Activated naive CD4-positive, alpha-beta T cell treated with anti-CD3 and anti-CD28 coated beads, Interleukin-2, amount 50 U/mL, for 24 hours (primary cell): ENCODE data around the gene ITGB5.
"Not testable (repeated sequence)": the region's sequence is repeated elsewhere in the genome, so short reads cannot be mapped to it uniquely, and the experiment has no call there.

Experiments used
- H3K27ac Mint-ChIP-seq: one replicate; pipeline ENCODE4 v1.8.0; 2021; ENCODE audit warnings: mild to moderate bottlenecking, mixed read lengths
- H3K27me3 Mint-ChIP-seq: one replicate; pipeline ENCODE4 v1.8.0; 2021; ENCODE audit warnings: mixed read lengths
- H3K36me3 Mint-ChIP-seq: one replicate; pipeline ENCODE4 v1.8.0; 2021; ENCODE audit warnings: mixed read lengths
- H3K4me1 Mint-ChIP-seq: one replicate; pipeline ENCODE4 v1.8.0; 2021; ENCODE audit warnings: mixed read lengths
- H3K4me3 Mint-ChIP-seq: one replicate; pipeline ENCODE4 v1.8.0; 2021; ENCODE audit warnings: mild to moderate bottlenecking, mixed read lengths
- H3K9me3 Mint-ChIP-seq: one replicate; pipeline ENCODE4 v1.8.0; 2021; ENCODE audit warnings: mixed read lengths

ITGB5 gene

GRCh38 chr3:124784686-124785382, 102.3 kb downstream of the ITGB5 start:
- Mint-ChIP-seq H3K4me3 (no peak overlapping the region), H3K9me3 (no peaks in the 10 kb centered on the region), H3K27ac (no peak overlapping the region), H3K36me3 (no peaks in the 10 kb centered on the region), H3K27me3 (no peaks in the 10 kb centered on the region), H3K4me1 (peaks cover 10% of the 10 kb centered on the region)

- H3K4me1 Mint-ChIP-seq: peaks cover 10% of the 10 kb centered on the region
- no peaks in the 10 kb centered on the region for H3K27me3 Mint-ChIP-seq
- no peaks in the 10 kb centered on the region for H3K36me3 Mint-ChIP-seq
- H3K4me3 Mint-ChIP-seq: no peak overlapping the region
- no peak overlapping the region for H3K27ac Mint-ChIP-seq
- H3K9me3 Mint-ChIP-seq: no peaks in the 10 kb centered on the region
These were observed 103.5 kb downstream of the ITGB5 start for GRCh38 chr3:124783696-124784095.

- not testable (repeated sequence) for H3K36me3 Mint-ChIP-seq, H3K9me3 Mint-ChIP-seq, H3K27me3 Mint-ChIP-seq, H3K4me1 Mint-ChIP-seq, H3K4me3 Mint-ChIP-seq, H3K27ac Mint-ChIP-seq
These were observed 104.8 kb downstream of the ITGB5 start for GRCh38 chr3:124782377-124782712.

- Mint-ChIP-seq H3K9me3 (no peaks in the 10 kb centered on the region), H3K27ac (no peak overlapping the region), H3K27me3 (no peaks in the 10 kb centered on the region), H3K4me1 (peaks cover 10% of the 10 kb centered on the region), H3K36me3 (no peaks in the 10 kb centered on the region), H3K4me3 (no peak overlapping the region)
These were observed 105.4 kb downstream of the ITGB5 start for GRCh38 chr3:124781476-124782376.

GRCh38 chr3:124780761-124781475, 106.2 kb downstream of the ITGB5 start:
- H3K27ac Mint-ChIP-seq: no peak overlapping the region
- H3K9me3 Mint-ChIP-seq: no peaks in the 10 kb centered on the region
- H3K4me1 Mint-ChIP-seq: peaks cover 10% of the 10 kb centered on the region
- no peaks in the 10 kb centered on the region for H3K36me3 Mint-ChIP-seq
- H3K27me3 Mint-ChIP-seq: no peaks in the 10 kb centered on the region
- no peak overlapping the region for H3K4me3 Mint-ChIP-seq

GRCh38 chr3:124780356-124780755, 106.8 kb downstream of the ITGB5 start:
- H3K27ac Mint-ChIP-seq: no peak overlapping the region
- H3K9me3 Mint-ChIP-seq: no peaks in the 10 kb centered on the region
- no peaks in the 10 kb centered on the region for H3K27me3 Mint-ChIP-seq
- peaks cover 10% of the 10 kb centered on the region for H3K4me1 Mint-ChIP-seq
- no peak overlapping the region for H3K4me3 Mint-ChIP-seq
- H3K36me3 Mint-ChIP-seq: no peaks in the 10 kb centered on the region

GRCh38 chr3:124779751-124780191, 107.4 kb downstream of the ITGB5 start:
- Mint-ChIP-seq H3K27me3 (no peaks in the 10 kb centered on the region), H3K4me1 (peaks cover 10% of the 10 kb centered on the region), H3K4me3 (no peak overlapping the region), H3K9me3 (no peaks in the 10 kb centered on the region), H3K27ac (no peak overlapping the region), H3K36me3 (no peaks in the 10 kb centered on the region)

- H3K27me3 Mint-ChIP-seq: no peaks in the 10 kb centered on the region
- no peak overlapping the region for H3K27ac Mint-ChIP-seq
- H3K36me3 Mint-ChIP-seq: no peaks in the 10 kb centered on the region
- H3K4me3 Mint-ChIP-seq: no peak overlapping the region
- peaks cover 10% of the 10 kb centered on the region for H3K4me1 Mint-ChIP-seq
- H3K9me3 Mint-ChIP-seq: no peaks in the 10 kb centered on the region
These were observed 108.0 kb downstream of the ITGB5 start for GRCh38 chr3:124779116-124779515.

- peaks cover 10% of the 10 kb centered on the region for H3K4me1 Mint-ChIP-seq
- no peak overlapping the region for H3K27ac Mint-ChIP-seq
- no peaks in the 10 kb centered on the region for H3K27me3 Mint-ChIP-seq
- no peaks in the 10 kb centered on the region for H3K36me3 Mint-ChIP-seq
- no peaks in the 10 kb centered on the region for H3K9me3 Mint-ChIP-seq
- H3K4me3 Mint-ChIP-seq: no peak overlapping the region
These were observed 109.2 kb downstream of the ITGB5 start for GRCh38 chr3:124777762-124778470.

GRCh38 chr3:124776856-124777255, 110.3 kb downstream of the ITGB5 start:
- Mint-ChIP-seq H3K4me3 (no peak overlapping the region), H3K27ac (no peak overlapping the region), H3K36me3 (no peaks in the 10 kb centered on the region), H3K4me1 (peaks cover 10% of the 10 kb centered on the region), H3K9me3 (no peaks in the 10 kb centered on the region), H3K27me3 (peaks cover 2% of the 10 kb centered on the region)

- Mint-ChIP-seq H3K4me3 (no peak overlapping the region), H3K36me3 (no peaks in the 10 kb centered on the region), H3K27ac (no peak overlapping the region), H3K9me3 (no peaks in the 10 kb centered on the region), H3K27me3 (peaks cover 2% of the 10 kb centered on the region), H3K4me1 (peaks cover 6% of the 10 kb centered on the region)
These were observed 111.3 kb downstream of the ITGB5 start for GRCh38 chr3:124775877-124776276.

GRCh38 chr3:124774841-124775402, 112.2 kb downstream of the ITGB5 start:
- H3K4me1 Mint-ChIP-seq: no peaks in the 10 kb centered on the region
- peaks cover 2% of the 10 kb centered on the region for H3K27me3 Mint-ChIP-seq
- H3K36me3 Mint-ChIP-seq: no peaks in the 10 kb centered on the region
- H3K9me3 Mint-ChIP-seq: no peaks in the 10 kb centered on the region
- no peak overlapping the region for H3K4me3 Mint-ChIP-seq
- no peak overlapping the region for H3K27ac Mint-ChIP-seq

- Mint-ChIP-seq H3K9me3 (no peaks in the 10 kb centered on the region), H3K27ac (no peak overlapping the region), H3K4me1 (no peaks in the 10 kb centered on the region), H3K27me3 (peaks cover 2% of the 10 kb centered on the region), H3K4me3 (no peak overlapping the region), H3K36me3 (no peaks in the 10 kb centered on the region)
These were observed 112.8 kb downstream of the ITGB5 start for GRCh38 chr3:124774327-124774718.

- no peaks in the 10 kb centered on the region for H3K4me1 Mint-ChIP-seq
- H3K27me3 Mint-ChIP-seq: peaks cover 2% of the 10 kb centered on the region
These were observed 113.5 kb downstream of the ITGB5 start for GRCh38 chr3:124773351-124774326.

More at GRCh38 chr3:124773351-124774326, 113.5 kb downstream of the ITGB5 start:
- Mint-ChIP-seq H3K4me3 (no peak overlapping the region), H3K27ac (no peak overlapping the region), H3K36me3 (no peaks in the 10 kb centered on the region), H3K9me3 (no peaks in the 10 kb centered on the region)
